ENCODE measurements around the gene SLC6A4.
"Not testable (repeated sequence)": the region's sequence is repeated elsewhere in the genome, so short reads cannot be mapped to it uniquely, and the experiment has no call there.

SLC6A4 gene

GRCh38 chr17:30239089-30239462 is 3.6 kb upstream of the SLC6A4 start:
- DNase-seq (ENCODE audit: low read depth in 1 of 2, low spot score in 1 of 2): no peak

- no peak for DNase-seq (ENCODE audit: low read depth in 1 of 2, low spot score in 1 of 2)
Observed at GRCh38 chr17:30238387-30239088, 3.0 kb upstream of the SLC6A4 start.

- no peak for DNase-seq (ENCODE audit: low read depth in 1 of 2, low spot score in 1 of 2)
Observed at GRCh38 chr17:30238003-30238344, 2.5 kb upstream of the SLC6A4 start.

GRCh38 chr17:30237296-30238002 is 2.0 kb upstream of the SLC6A4 start:
- no peak for DNase-seq (ENCODE audit: low read depth in 1 of 2, low spot score in 1 of 2)

GRCh38 chr17:30236766-30237165 is 1.3 kb upstream of the SLC6A4 start:
- DNase-seq (ENCODE audit: low read depth in 1 of 2, low spot score in 1 of 2): no peak

- no peak for DNase-seq (ENCODE audit: low read depth in 1 of 2, low spot score in 1 of 2)
Observed at GRCh38 chr17:30236297-30236624, 764 bp upstream of the SLC6A4 start.

- DNase-seq (ENCODE audit: low read depth in 1 of 2, low spot score in 1 of 2): no peak
Observed at GRCh38 chr17:30234964-30235363, 533 bp downstream of the SLC6A4 start.

GRCh38 chr17:30234296-30234695 is 1.2 kb downstream of the SLC6A4 start:
- no peak for DNase-seq (ENCODE audit: low read depth in 1 of 2, low spot score in 1 of 2)

GRCh38 chr17:30232824-30233427 is 2.6 kb downstream of the SLC6A4 start:
- no peak for DNase-seq (ENCODE audit: low read depth in 1 of 2, low spot score in 1 of 2)

- no peak for DNase-seq (ENCODE audit: low read depth in 1 of 2, low spot score in 1 of 2)
Observed at GRCh38 chr17:30232015-30232823, 3.3 kb downstream of the SLC6A4 start.

- no peak for DNase-seq (ENCODE audit: low read depth in 1 of 2, low spot score in 1 of 2)
Observed at GRCh38 chr17:30230596-30231125, 4.8 kb downstream of the SLC6A4 start.

GRCh38 chr17:30230009-30230408 is 5.5 kb downstream of the SLC6A4 start:
- not testable (repeated sequence) for DNase-seq (ENCODE audit: low read depth in 1 of 2, low spot score in 1 of 2)

- no peak for DNase-seq (ENCODE audit: low read depth in 1 of 2, low spot score in 1 of 2)
Observed at GRCh38 chr17:30229012-30229411, 6.5 kb downstream of the SLC6A4 start.

GRCh38 chr17:30228011-30228410 is 7.5 kb downstream of the SLC6A4 start:
- DNase-seq (ENCODE audit: low read depth in 1 of 2, low spot score in 1 of 2): no peak

- DNase-seq (ENCODE audit: low read depth in 1 of 2, low spot score in 1 of 2): no peak
Observed at GRCh38 chr17:30226878-30227277, 8.6 kb downstream of the SLC6A4 start.

- no peak for DNase-seq (ENCODE audit: low read depth in 1 of 2, low spot score in 1 of 2)
Observed at GRCh38 chr17:30225919-30226553, 9.5 kb downstream of the SLC6A4 start.

- no peak for DNase-seq (ENCODE audit: low read depth in 1 of 2, low spot score in 1 of 2)
Observed at GRCh38 chr17:30225112-30225511, 10.4 kb downstream of the SLC6A4 start.

GRCh38 chr17:30224419-30224960 is 11.0 kb downstream of the SLC6A4 start:
- DNase-seq (ENCODE audit: low read depth in 1 of 2, low spot score in 1 of 2): no peak

- DNase-seq (ENCODE audit: low read depth in 1 of 2, low spot score in 1 of 2): no peak
Observed at GRCh38 chr17:30222721-30223175, 12.7 kb downstream of the SLC6A4 start.

GRCh38 chr17:30222251-30222650 is 13.2 kb downstream of the SLC6A4 start:
- DNase-seq (ENCODE audit: low read depth in 1 of 2, low spot score in 1 of 2): no peak

- DNase-seq (ENCODE audit: low read depth in 1 of 2, low spot score in 1 of 2): no peak
Observed at GRCh38 chr17:30221346-30221745, 14.2 kb downstream of the SLC6A4 start.

All from activated CD4-positive, alpha-beta T cell treated with anti-CD3 and anti-CD28 coated beads, Interleukin-2, amount 50 U/mL, for 24 hours (primary cell).